HG02943 (cell line): ENCODE measurements around the gene ZCCHC14.
"Not testable (repeated sequence)": the region's sequence is repeated elsewhere in the genome, so short reads cannot be mapped to it uniquely, and the experiment has no call there.

ENCODE experiments used
- ATAC-seq: cut with Tn5 transposase; IDR thresholded peaks from one replicate; pipeline ENCODE4 v1.9.1; 2021; ENCODE audit warnings: mild to moderate bottlenecking, low read depth, moderate library complexity; ENCODE audit not compliant: unreplicated experiment

Gene ZCCHC14

DNA sequence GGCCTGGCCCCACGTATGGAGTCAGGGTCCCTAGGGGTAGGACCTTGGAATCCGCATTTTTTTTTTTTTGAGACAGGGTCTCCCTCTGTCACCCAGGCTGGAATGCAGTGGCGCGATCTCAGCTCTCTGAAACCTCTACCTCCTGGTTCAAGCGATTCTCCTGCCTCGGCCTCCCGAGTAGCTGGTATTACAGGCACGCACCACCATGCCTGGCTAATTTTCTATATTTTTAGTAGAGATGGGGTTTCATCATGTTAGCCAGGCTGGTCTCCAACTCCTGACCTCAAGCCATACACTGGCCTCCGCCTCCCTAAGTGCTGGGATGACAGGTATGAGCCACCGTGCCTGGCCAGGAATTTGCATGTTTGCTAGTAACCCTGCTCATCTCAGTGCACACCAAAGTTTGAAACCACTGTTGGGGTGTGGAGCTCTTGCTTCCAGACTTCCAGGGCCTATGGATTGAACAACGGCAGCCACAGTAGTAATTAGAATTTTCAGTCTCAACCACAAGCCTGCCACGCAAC lies 5.0 kb upstream of the ZCCHC14 start:
- not testable (repeated sequence) for ATAC-seq

- ATAC-seq = not testable (repeated sequence)
These were observed 4.4 kb upstream of the ZCCHC14 start for GRCh38 chr16:87497023-87497766.

- no peak for ATAC-seq
These were observed 3.6 kb upstream of the ZCCHC14 start for GRCh38 chr16:87496447-87496801.

DNA sequence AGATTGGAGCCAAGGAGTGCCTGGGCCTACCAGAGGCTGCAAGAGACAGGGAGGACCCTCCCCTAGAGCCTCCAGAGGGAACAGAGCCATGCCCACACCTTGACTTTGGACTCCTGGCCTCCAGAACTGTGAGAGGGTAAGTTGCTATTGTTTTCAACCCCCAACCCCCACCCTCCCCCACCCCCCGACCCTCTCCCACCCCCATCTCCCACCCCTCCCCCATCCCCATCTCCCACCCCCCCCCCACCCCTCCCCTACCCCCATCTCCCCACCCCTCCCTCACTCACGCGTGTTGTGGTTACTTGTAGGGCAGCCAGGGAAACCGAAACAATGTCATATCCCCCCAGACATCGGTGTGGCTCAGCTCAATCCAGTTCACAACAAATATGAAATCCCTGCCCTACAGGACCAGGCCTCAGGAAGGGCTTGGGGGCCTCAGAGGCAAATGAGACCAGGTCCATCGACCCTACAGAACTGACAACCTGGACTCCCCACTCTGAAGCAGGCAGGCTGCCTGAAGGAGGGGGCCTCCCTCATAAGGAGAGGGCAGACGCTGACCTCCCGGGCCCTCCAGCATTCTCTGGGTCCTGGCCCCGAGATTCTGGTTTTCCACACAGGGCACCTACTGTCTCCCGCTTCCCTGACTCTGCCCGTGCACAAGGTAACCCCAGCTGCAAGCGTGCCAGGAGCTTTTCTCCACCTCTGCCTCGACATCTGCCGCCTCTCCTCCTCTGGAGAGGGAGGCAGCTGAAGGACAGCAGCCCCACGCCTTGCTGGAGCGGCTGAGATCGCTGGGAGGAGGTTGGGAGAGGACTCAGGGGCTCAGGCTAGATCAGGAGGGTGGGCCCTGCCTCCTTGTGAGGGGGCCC lies 3.0 kb upstream of the ZCCHC14 start:
- ATAC-seq = no peak

GRCh38 chr16:87493608-87494280 lies 920 bp upstream of the ZCCHC14 start:
- ATAC-seq = no peak

DNA sequence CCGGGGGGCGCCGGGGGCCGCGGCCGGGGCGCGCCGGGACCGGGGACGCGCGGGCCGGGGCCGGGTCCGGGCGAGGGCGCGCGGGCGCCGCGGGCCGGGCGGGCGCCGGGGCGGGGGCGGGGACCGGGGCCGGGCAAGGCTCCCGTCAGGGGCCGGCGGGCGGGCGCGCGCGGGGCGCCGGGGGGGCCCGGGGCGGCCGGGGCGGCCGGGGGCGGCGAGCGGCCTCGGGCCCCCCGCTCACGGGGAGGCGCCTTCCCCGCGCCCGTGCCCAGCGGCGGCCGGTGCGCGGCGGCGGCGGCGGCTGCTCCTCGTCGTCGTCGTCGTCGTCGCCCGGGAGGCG lies 563 bp downstream of the ZCCHC14 start:
- no peak for ATAC-seq

GRCh38 chr16:87491522-87492290 lies 1.1 kb downstream of the ZCCHC14 start:
- no peak for ATAC-seq

DNA sequence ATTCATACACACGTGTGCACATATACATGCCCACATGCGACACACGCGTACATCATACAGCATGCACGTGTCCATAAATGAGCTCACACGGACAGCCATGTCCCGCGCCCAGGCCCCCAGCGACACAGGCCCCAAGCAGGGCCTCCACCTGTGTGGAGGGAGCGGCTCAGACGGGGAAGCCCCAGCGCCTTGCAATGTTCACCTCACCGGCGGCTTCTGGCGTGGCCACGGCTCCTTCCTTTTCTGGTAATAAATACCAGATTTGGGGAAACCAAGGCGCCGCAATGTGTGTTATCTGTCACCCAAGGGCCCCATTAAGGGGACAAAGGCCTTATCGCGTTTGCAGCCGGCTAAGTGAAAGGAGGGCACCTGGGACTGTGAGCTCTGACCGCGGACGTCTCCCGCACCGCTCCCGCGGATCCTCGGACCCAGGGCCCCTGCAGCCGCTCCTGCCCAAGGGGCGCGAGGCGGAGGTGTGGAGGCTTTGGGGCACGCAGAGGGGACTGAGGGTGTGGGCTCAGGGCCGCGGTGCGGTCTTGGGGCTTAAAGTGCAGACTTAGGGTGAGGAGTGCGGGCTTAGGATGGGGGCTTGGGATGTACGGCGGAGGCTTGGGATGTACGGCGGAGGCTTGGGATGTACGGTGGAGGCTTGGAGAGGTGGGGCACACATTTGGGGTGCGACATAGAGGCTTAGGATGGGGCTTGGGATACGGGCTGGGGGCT lies 1.9 kb downstream of the ZCCHC14 start:
- not testable (repeated sequence) for ATAC-seq

- ATAC-seq = no peak
These were observed 2.6 kb downstream of the ZCCHC14 start for GRCh38 chr16:87490096-87490798.

DNA sequence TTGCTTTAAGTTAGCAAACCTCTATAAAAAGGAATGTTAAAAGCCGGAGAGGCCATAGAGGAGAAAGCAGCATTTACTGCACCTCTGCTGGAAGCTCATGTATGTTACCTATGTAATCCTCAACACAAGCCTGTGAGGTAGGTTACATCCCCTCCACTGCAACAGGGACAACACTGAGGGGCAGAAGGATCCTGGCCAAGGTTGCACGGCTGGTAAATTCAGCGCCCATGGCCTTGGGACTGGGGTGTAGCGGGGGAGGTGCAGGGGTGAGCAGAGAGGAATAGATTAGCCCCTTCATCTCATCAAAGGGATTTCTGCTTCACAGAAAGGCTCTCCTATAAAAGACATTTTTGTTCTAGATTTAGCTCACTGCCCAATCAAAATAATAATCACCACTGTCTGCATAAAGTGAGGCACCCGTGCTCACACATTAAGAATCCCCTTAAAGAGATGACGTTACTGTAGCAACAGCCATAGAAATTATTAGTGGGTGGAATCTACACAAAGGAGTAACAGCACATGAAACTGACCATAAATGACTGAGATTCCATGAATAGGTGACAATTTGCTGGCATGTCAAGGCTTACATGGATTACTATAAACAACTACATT lies 3.3 kb downstream of the ZCCHC14 start:
- no peak for ATAC-seq

- not testable (repeated sequence) for ATAC-seq
These were observed 3.9 kb downstream of the ZCCHC14 start for GRCh38 chr16:87488960-87489359.

DNA sequence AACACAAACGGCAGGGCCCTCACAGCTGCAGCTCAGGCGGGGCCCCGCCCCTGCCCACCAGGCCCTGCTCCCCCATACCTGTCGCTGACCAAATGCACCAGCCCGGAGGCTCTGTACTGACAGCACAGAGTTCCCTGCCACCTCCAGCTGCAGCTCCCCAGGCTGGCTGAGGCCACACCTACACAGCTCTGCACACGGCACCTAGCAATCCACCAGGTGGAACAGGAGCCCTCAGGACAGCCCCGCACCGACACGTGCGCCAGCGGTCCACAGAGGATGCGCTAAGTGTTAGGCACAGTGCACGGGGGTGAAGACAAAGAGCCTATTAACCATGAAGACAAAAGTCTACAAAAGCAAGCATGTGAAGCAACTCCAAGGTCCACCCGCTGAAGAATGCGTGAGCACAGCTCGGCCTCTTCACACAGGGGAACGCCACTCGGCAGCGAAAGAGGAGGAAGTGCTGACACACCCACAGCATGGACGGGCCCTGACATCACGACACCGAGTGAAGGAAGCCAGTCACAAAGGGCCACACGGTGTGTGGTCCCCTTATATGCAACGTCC lies 5.4 kb downstream of the ZCCHC14 start:
- ATAC-seq = no peak

DNA sequence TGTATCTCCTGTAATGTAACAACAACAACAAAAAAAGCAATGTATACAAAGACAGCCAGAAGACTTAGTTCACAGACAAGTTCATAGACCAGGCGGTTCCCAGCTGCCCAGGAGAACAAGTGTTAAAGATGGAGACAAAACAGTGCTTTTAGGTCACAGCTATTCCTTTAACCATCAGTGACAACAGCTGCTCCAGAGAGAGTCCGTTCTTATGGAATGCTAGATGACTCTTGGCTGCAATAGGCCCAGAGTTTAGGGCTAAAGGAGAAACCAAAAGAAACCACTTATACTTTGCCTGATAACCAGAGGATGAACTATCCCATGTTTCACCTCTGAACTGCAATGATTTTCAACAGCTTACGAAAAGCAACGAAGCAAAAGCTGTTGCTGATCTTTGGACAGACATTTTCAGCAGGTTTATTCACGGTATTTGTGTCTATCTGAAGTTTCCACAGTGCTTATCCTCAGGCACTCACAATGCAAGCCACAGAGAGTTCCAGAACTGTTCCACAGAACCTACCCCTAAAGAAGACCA lies 6.0 kb downstream of the ZCCHC14 start:
- ATAC-seq = no peak

GRCh38 chr16:87486282-87486681 lies 6.5 kb downstream of the ZCCHC14 start:
- no peak for ATAC-seq

GRCh38 chr16:87485792-87486191 lies 7.0 kb downstream of the ZCCHC14 start:
- ATAC-seq = not testable (repeated sequence)

DNA sequence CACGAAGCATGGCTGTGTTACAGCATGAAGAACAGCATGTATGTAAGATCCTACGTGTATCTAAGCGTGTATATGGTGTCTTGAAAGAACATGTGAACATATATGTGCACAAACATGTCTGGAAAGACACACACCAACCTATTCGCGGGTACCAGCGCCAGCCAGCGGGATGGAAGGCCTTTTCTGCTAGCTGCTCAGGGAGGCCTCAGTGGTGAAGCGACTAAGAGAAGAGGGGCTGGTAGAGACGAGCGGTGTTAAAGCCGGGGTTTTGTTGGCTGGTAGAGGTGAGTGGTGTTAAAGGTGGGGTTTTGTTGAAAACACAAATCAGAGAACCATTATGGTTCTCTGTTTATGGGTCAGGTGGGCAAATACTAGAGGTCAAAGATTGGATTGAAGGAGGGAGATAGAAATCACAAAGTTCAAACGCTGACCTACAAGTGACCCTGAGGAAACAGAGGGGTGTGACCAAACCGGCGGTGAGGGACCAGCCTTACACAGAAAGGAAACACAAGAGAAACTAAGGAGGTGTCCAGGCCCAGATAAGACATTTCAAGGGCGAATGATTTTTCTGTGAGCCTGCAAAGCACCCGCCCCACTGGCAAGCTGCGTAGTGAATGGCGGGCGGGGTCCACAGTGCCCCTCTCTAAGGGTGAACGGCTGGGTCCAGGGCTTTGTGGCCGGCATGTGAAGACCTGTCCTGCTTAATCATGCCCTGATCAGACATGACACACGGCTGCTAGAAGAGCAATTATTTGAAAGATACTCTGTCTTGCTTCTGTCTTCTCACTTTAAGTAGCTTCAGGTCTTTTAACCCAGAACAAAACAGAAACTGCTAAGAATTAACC lies 8.1 kb downstream of the ZCCHC14 start:
- ATAC-seq = no peak

DNA sequence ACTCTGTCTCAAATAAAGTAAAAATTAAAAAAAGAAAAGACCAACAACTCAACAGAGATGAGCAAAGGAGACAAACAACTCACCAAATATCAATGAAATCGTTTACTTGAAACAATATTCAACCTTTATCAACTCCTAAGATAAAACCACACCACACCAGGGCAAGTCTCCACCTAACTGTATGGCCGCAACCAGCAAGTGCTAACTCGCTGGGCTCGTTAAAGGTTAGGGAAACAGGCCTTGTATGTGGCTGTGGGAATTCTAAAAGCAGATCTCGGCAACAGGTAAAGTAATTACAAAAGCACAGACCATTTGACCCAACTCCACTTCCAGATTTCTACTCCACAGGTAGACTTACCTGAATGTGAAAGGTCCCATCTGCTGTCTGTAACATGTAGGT lies 9.3 kb downstream of the ZCCHC14 start:
- ATAC-seq = no peak
